ENCODE results near the gene KIF1B.
"Not testable (repeated sequence)": the region's sequence is repeated elsewhere in the genome, so short reads cannot be mapped to it uniquely, and the experiment has no call there.

- TF ChIP-seq TAF1, POLR2AphosphoS5, POLR2A (IDR thresholded peaks at IDR 0.05; ENCODE audit: low read depth, low read length): not testable (repeated sequence)
Observed at GRCh38 chr1:10418741-10419140, 208.4 kb downstream of the KIF1B start.
